Measurements from ENCODE around the gene PLCB3. TPM values are rescaled to one million over a fixed set of nuclear protein-coding genes. Genes with fewer than 3 reads are reported as not detected.
A peak's percentile ranks its signal among the peaks of the same experiment; 100 is the strongest.

PLCB3 gene
- total and polyA plus RNA-seq, 2 experiments from 2014 or later, result 10.6 to 24.7 TPM

DNA sequence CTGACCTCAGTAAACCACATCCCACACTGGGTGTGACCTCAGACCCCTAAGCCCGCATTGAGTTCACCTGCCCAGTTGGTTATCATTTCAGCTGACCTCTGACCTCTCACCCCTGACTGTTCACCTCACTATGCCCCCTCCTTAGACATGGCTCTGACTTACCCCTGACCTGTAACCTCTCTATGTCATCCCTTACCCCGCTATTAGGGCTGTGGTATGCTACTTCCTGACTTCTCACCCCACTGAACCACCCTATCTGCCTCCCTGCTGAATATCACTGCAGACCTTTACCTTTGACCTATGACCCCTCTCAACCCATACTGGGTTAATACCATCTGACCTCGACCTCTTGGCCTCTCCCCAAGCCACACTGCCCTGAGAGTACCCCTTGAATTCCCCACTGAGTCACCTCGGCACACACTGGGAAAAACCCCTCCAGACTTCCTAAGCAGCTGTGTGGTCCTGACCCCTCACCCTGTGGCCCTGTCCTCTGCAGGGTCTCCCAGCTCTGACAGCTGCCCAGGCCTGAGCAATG, 8.3 kb downstream of the PLCB3 start:
- H3K27ac ChIP-seq, result no peak overlapping the region
- DNase-seq (ENCODE audit: low read depth in 1 of 2, low spot score in 1 of 2), result no peak
- no peaks in the 10 kb centered on the region for H3K27me3 ChIP-seq
- no peaks in the 10 kb centered on the region for H3K4me1 ChIP-seq (ENCODE audit: low read depth)
- H3K36me3 ChIP-seq, result no peaks in the 10 kb centered on the region
- TF ChIP-seq, protein P1, sequence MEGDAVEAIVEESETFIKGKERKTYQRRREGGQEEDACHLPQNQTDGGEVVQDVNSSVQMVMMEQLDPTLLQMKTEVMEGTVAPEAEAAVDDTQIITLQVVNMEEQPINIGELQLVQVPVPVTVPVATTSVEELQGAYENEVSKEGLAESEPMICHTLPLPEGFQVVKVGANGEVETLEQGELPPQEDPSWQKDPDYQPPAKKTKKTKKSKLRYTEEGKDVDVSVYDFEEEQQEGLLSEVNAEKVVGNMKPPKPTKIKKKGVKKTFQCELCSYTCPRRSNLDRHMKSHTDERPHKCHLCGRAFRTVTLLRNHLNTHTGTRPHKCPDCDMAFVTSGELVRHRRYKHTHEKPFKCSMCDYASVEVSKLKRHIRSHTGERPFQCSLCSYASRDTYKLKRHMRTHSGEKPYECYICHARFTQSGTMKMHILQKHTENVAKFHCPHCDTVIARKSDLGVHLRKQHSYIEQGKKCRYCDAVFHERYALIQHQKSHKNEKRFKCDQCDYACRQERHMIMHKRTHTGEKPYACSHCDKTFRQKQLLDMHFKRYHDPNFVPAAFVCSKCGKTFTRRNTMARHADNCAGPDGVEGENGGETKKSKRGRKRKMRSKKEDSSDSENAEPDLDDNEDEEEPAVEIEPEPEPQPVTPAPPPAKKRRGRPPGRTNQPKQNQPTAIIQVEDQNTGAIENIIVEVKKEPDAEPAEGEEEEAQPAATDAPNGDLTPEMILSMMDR (IDR thresholded peaks at IDR 0.05; ENCODE audit: low read depth, low read length), result no peak
- no peaks in the 10 kb centered on the region for H3K9me3 ChIP-seq (ENCODE audit: low read depth)
- no peak overlapping the region for H3K4me3 ChIP-seq

DNA sequence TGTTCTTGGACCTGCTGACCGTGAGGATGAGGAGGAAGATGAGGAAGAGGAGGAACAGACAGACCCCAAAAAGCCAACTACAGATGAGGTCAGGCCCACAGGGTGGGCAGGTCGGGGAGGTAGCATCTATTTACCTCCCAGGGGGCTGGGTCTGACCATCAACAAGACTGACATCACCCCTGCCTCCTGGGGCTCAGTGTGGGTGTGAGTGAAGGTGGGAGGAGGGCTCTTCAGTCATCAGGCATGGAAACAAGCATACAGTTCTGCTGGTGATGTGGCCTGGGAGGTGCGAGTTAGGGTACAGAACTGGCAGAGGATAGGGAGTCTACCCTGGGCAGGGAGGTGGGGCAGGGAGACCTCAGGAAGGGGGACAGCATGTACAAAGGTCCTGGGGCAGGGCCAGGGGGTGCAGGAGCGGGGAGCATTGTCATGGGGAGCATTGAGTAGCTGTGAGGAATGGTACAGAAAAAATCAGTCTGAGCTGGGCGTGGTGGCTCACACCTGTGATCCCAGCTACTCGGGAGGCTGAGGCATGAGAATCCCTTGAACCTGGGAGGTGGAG, 8.9 kb downstream of the PLCB3 start:
- no peaks in the 10 kb centered on the region for H3K27me3 ChIP-seq
- no peak for DNase-seq (ENCODE audit: low read depth in 1 of 2, low spot score in 1 of 2)
- H3K27ac ChIP-seq, result no peak overlapping the region
- H3K4me1 ChIP-seq (ENCODE audit: low read depth), result no peaks in the 10 kb centered on the region
- TF ChIP-seq, protein P1 (IDR thresholded peaks at IDR 0.05; ENCODE audit: low read depth, low read length), result no peak
- no peaks in the 10 kb centered on the region for H3K36me3 ChIP-seq
- H3K9me3 ChIP-seq (ENCODE audit: low read depth), result no peaks in the 10 kb centered on the region
- H3K4me3 ChIP-seq, result no peak overlapping the region

DNA sequence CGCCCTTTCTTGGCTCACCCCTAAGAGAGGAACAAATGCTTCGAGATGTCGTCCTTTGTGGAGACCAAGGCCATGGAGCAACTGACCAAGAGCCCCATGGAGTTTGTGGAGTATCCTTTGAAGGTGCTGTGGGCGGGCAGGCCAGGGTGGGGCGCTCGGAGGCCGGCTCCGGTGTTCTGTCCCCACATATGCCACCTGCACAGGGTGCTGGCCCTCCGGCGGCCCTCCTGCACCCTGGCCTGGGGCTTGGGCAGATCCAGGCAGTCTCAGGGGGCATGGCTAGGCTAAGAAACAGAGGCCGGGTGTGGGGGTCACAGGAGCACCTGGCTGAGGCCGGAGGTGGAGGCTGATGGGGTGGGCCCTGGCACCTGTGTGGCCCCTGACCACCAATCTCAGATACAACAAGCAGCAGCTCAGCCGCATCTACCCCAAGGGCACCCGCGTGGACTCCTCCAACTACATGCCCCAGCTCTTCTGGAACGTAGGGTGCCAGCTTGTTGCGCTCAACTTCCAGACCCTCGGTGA, 10.3 kb downstream of the PLCB3 start:
- Histone ChIP-seq H3K4me3 (no peak overlapping the region), H3K4me1 (ENCODE audit: low read depth) (no peaks in the 10 kb centered on the region), H3K36me3 (no peaks in the 10 kb centered on the region), H3K27me3 (no peaks in the 10 kb centered on the region), H3K27ac (no peak overlapping the region), H3K9me3 (ENCODE audit: low read depth) (no peaks in the 10 kb centered on the region)
- DNase-seq (ENCODE audit: low read depth in 1 of 2, low spot score in 1 of 2), result no peak
- TF ChIP-seq, protein P1 (IDR thresholded peaks at IDR 0.05; ENCODE audit: low read depth, low read length), result no peak

DNA sequence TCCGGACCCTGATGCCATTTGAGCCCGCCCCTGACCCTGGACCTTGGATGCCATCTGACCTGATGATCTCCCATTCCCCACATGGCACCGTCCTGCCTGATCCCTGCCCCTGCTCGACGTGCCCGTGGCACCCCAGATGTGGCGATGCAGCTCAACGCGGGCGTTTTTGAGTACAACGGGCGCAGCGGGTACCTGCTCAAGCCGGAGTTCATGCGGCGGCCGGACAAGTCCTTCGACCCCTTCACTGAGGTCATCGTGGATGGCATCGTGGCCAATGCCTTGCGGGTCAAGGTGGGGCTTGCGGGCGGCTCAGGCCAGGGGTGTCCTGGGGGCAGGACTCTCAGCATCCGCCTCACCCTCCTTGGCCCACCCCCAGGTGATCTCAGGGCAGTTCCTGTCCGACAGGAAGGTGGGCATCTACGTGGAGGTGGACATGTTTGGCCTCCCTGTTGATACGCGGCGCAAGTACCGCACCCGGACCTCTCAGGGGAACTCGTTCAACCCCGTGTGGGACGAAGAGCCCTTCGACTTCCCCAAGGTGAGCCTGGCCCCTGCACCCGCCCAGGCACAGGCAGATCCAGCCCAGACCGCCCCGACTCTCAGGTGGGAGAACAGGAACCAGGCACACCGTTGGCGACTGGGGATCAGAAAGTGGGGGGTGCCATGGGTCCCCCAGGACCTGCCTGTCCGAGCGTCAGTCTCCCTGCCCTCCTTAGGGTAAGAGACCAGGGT, 11.1 kb downstream of the PLCB3 start:
- Histone ChIP-seq H3K27me3 (no peaks in the 10 kb centered on the region), H3K27ac (no peak overlapping the region), H3K4me3 (no peak overlapping the region), H3K9me3 (ENCODE audit: low read depth) (no peaks in the 10 kb centered on the region), H3K4me1 (ENCODE audit: low read depth) (no peaks in the 10 kb centered on the region), H3K36me3 (no peaks in the 10 kb centered on the region)
- no peak for DNase-seq (ENCODE audit: low read depth in 1 of 2, low spot score in 1 of 2)
- TF ChIP-seq, protein P1 (IDR thresholded peaks at IDR 0.05; ENCODE audit: low read depth, low read length), result no peak

DNA sequence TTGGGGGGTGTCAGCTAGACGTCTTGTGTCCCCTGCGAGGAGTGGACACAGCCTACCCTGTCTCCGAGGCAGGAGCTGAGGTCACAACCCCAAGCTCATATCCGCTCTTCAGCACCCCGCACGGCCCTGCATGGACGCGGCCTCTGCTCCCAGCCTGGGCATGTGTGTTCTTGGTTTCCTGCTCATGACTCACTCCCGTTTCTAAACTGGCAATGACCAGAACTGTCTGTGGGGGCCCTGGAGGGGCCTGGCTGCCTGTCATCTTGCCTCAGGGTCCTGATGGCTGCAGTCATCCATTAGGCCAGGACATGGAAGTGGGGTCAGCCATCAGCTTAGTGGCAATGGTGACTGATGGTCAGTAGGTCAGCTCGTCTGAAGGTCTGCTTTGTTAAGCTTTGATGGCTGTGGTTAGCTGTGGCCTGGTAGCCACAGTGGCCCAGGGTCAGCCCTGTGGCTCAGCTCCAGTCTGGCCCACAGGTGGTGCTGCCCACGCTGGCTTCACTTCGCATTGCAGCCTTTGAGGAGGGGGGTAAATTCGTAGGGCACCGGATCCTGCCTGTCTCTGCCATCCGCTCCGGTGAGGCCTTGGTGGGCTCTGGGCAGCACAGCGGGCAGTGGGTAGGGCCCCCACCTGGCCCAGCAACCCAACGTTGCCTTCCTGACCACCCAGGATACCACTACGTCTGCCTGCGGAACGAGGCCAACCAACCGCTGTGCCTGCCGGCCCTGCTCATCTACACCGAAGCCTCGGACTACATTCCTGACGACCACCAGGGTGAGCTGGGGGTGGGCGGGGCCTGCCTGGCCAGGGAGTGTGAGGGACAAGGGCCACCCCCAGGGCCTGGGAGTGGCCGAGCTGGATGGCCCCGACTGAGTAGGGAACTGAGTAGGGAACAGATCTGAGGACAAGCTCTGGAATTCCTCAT, 12.0 kb downstream of the PLCB3 start:
- peak in 1 of 2 donors; percentile 62 for DNase-seq (ENCODE audit: low read depth in 1 of 2, low spot score in 1 of 2)
- Histone ChIP-seq H3K27me3 (no peaks in the 10 kb centered on the region), H3K9me3 (ENCODE audit: low read depth) (no peaks in the 10 kb centered on the region), H3K36me3 (no peaks in the 10 kb centered on the region), H3K4me1 (ENCODE audit: low read depth) (no peaks in the 10 kb centered on the region), H3K4me3 (no peak overlapping the region), H3K27ac (no peak overlapping the region)
- TF ChIP-seq, protein P1 (IDR thresholded peaks at IDR 0.05; ENCODE audit: low read depth, low read length), result no peak

Measured in cardiac muscle cell (in vitro differentiated cells and primary cell).